HG02588 (cell line): ENCODE data around the gene NPHS2.

ENCODE experiments used
- ATAC-seq: cut with Tn5 transposase; IDR thresholded peaks from one replicate; pipeline ENCODE4 v1.9.1; 2021; ENCODE audit warnings: mild to moderate bottlenecking, moderate library complexity; ENCODE audit not compliant: unreplicated experiment

NPHS2 gene

GRCh38 chr1:179575497-179576314, at the start of gene NPHS2:
Gene NPHS2, minus strand, starts transcription at chr1:179575948. Its CDS starts 84 bp downstream, at chr1:179575864.
- no peak for ATAC-seq

DNA sequence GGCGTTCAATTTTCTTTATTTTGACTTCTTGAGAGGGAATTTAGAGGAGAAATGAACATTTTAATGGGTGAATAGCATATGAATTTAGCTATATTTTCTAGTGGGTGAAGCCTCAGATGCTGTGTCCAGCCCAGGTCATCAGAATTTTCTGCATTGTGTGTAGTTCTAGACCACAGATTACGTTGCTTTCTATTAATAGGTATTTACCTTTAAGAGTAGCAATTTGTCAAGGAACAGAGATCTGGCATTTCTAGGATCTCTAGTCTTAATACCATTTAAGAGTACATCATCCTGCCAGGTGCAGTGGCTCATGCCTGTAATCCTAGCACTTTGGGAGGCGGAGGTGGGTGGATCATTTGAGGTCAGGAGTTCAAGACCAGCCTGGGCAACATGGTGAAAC, 36.6 kb upstream of the NPHS2 start:
- no peak for ATAC-seq

- no peak for ATAC-seq
These were observed 25.3 kb upstream of the NPHS2 start for GRCh38 chr1:179601093-179601492.

GRCh38 chr1:179599623-179600249, 24.0 kb upstream of the NPHS2 start:
- ATAC-seq: no peak

GRCh38 chr1:179598631-179599030, 22.9 kb upstream of the NPHS2 start:
- no peak for ATAC-seq

- ATAC-seq: no peak
These were observed 16.1 kb upstream of the NPHS2 start, which contains the start of gene TDRD5 for GRCh38 chr1:179591592-179592580. Gene TDRD5, plus strand, starts transcription at chr1:179591832. Its CDS starts 784 bp downstream, at chr1:179592616.

- ATAC-seq: no peak
These were observed 15.5 kb upstream of the NPHS2 start for GRCh38 chr1:179591253-179591591.

DNA sequence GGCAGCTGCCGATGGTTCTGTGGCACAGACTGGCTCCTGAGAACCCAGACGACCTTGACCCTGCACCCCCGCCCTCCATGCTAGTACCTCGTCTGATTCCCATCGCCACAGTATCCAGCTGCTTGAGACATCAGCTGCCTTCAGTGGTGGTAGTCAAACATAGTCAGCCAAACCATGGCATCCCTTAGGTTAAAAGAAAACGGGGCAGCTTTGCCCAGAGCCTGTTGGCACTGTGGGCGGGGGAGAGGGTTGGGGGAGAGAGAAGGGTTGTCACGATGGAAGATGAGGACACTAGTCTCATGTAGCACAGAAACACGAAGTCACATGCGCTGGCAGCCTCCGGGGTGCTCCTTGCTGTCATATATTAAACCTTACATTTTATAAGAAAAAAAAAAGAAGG, 14.9 kb upstream of the NPHS2 start:
- ATAC-seq: no peak

DNA sequence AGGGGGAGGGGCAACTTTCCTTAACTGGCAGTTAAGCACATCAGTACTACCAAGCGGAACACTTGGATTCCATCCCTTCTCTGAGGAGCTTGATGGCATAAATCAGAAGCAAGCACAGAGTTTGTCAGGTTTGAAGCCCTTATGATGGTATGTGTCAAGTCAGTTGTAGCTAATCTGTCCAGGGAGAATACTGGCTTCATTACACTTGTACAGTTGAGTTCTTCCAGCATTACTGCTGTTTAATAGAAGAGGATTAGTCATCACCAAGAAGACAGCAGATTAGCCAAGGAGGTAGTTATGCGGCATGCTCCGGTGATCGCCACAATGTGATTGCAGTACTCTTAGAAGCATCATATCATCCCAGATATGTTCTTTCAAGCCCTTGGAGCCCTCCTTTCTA, 13.8 kb upstream of the NPHS2 start:
- ATAC-seq: no peak

DNA sequence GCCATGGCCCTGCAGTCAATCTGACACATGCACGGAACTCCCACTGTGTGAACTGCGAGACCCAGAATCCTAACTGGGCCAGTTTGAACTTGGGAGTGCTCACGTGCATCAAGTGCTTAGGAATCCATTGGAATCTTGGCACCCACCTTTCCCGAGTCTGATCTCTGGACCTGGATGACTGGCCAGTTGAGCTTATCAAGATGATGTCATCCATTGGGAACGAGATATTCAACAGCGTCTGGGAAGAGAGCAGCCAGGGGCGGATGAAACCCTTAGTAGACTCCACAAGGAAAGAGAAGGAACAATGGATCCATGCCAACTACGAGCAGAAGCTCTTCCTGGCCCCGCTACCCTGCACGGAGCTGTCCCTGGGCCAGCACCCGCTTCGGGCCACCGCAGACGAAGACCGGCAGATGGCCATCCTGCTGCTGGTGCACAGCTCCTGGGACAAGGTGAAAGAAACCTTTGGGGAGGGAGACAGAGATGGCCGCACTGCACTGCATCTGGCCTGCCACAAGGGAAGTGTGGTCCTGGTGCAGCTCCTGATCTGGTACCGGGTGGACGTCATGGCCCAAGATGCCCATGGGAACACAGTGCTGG, 12.8 kb upstream of the NPHS2 start:
- ATAC-seq: no peak

- ATAC-seq: no peak
These were observed 11.6 kb upstream of the NPHS2 start for GRCh38 chr1:179587336-179587735.

DNA sequence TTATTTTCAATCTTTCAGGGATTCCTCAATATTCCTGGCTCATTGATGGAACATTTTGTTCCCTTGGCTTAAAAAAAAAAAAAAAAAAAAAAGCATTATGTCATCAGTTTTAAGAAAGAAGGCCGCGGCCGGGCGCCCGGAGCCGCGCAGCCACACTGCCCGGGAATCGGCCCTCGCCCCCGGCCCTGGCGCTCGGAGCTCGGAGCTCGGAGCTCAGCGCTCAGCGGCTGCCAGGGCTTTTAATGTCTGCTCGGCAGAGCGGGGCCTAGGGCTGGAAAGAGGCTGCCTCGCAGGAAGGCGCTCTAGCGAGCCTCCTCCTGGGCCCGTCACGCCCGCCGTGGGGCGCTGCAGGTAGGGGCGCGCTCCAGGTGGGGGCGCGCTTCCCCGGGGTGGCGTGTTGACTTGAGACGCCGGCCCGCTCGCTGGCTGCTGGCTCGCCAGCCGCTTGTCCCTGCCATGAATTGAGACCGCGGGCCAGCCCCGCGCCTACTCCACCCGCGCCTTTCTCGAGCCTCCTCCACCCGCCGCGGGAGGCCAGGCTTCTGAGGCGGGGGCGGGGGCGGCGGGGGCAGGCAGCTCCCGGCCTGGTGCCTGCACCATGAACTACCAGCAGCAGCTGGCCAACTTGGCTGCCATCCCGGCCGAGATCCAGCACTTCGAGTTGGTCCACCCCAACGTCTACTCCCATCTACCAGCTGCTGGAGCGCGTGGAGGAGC, 10.5 kb upstream of the NPHS2 start:
- ATAC-seq: no peak

- ATAC-seq: no peak
These were observed 8.1 kb upstream of the NPHS2 start for GRCh38 chr1:179583771-179584320.

GRCh38 chr1:179576509-179576908, 761 bp upstream of the NPHS2 start:
- ATAC-seq: no peak

DNA sequence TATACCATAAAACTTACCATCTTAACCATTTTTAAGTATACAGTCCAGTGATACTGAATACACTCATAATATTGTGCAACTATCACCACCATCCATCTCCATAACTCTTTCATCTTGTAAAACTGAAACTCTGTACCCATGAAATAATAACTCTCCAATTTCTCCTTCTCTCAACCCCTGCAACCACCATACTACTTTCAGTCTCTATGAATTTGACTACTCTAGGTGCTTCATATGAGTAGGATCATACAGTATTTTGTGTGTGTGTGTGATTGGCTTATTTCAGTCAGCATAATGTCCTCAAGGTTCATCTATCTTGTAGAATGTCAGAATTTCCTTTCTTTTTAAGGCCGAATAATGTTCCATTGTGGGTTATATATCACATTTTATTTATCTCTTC, 17.7 kb downstream of the NPHS2 start:
- no peak for ATAC-seq

- no peak for ATAC-seq
These were observed 21.3 kb downstream of the NPHS2 start for GRCh38 chr1:179554427-179554826.

DNA sequence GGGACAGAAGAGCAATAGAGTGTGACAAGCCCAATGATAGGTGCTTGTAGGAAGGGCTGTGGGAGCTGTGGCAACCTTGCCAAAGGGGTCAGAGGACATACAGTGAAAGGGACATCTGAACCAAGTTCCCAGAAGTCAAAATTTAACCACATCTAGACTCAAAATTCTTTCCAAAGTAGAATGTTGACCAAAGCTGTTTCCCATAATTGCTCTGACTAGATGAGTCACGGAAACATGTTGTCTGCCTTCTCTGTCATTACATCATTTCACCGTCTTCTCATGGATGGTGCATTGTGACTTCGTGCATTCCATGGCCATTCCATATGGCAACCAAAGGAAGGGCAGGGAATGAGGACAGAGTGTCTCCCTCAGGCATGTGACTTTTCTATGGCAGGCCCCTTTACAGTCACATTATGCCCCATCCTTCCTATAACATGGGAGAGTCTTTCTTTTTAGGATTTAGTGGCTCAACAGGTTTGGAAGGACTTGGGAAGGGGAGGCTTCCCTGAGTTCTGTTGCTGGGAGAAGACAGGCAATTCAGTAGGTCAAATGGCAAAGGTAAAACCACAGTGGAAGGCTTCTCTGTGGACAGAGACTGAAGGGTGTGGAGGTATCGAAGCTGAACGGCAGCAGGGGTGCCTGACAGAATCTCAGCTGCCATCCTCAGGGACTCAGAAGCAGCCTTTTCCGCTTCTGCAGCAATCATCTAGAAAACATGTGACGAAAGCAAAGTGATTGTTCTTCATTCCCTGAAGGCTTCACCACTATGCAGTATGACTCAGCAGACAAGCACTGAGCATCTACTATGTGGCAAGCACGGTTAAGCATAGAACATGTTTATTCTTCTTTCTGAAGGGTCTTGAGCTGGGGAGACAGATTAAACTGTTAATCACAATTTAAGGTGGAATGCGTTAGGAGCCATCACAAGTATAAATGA, 24.7 kb downstream of the NPHS2 start:
- ATAC-seq: peak; percentile 59

GRCh38 chr1:179549368-179549700, 26.4 kb downstream of the NPHS2 start:
- no peak for ATAC-seq
